Measurements from ENCODE around the gene PRPSAP1. TPM values are rescaled to one million over a fixed set of nuclear protein-coding genes. Genes with fewer than 3 reads are reported as not detected.

PRPSAP1 gene
- total and polyA plus RNA-seq, 8 donors: 25.0 to 49.0 (median 38.4) TPM

DNA sequence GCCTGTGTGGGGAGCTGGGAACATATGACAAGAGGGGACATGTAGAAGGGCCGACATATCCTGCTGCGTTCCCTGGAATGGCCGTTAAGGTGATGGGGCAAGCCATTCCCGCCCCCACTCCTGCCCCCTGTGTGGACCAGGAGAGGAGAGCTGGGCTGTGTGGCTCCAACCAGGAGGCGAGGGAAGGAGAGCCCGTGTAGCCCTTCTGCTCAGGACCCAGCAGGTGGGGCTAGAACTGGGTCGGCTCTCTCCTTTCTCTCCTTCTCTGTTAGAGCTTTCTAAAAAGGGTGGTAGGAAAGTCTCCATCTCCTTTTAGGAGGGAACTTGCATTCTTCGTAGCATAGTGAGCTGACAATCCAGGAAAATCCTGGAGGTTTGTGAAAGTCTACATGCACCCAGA, 43.5 kb upstream of the PRPSAP1 start:
- H3K36me3 ChIP-seq: peaks cover 62 to 99% (median 91%) of the 10 kb centered on the region in 4 donors
- intact Hi-C loops (cut with DNase I; ENCODE audit: low total_unique reads): loop anchor here (5.0 kb wide), 1 partner anchor 95 kb away; no protein-coding TSS in a partner anchor

DNA sequence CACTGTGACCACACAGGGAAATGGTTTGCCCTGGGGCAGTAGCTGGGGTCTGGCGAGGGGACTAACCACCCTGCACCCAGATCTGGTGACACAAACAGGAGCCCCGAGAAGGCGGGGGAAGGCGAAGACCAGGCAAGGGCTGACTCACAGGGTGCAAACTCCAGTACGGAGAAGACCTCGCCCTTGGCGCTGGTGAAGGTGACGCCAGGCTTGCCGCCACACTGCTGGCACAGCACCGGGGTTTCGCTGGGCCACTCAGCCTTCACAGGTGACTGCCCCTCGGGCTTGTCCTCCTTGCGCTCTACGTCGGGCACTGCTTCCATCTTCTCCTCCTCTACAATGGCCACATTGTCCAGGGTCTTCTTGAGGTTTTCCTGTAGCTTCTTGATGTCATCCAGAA, 42.3 kb upstream of the PRPSAP1 start:
- WGBS, 5 donors: 84 to 96% (median 92%) methylated on average over 15 of the region's 15 CpGs
- intact Hi-C loops (cut with DNase I; ENCODE audit: low total_unique reads): loop anchor here (5.0 kb wide), 1 partner anchor 94 kb away; no protein-coding TSS in a partner anchor
- Histone ChIP-seq H3K4me3 (no peak overlapping the region), H3K36me3 (peaks cover 57 to 99% (median 91%) of the 10 kb centered on the region in 4 donors), H3K27ac (no peak overlapping the region), H3K4me1 (peaks cover 0 to 4% (median 3%) of the 10 kb centered on the region in 4 donors), H3K27me3 (no peaks in the 10 kb centered on the region), H3K9me3 (no peaks in the 10 kb centered on the region)
- TF ChIP-seq POLR2A (IDR thresholded peaks at IDR 0.05): no peak
- TF ChIP-seq, protein P1, sequence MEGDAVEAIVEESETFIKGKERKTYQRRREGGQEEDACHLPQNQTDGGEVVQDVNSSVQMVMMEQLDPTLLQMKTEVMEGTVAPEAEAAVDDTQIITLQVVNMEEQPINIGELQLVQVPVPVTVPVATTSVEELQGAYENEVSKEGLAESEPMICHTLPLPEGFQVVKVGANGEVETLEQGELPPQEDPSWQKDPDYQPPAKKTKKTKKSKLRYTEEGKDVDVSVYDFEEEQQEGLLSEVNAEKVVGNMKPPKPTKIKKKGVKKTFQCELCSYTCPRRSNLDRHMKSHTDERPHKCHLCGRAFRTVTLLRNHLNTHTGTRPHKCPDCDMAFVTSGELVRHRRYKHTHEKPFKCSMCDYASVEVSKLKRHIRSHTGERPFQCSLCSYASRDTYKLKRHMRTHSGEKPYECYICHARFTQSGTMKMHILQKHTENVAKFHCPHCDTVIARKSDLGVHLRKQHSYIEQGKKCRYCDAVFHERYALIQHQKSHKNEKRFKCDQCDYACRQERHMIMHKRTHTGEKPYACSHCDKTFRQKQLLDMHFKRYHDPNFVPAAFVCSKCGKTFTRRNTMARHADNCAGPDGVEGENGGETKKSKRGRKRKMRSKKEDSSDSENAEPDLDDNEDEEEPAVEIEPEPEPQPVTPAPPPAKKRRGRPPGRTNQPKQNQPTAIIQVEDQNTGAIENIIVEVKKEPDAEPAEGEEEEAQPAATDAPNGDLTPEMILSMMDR (IDR thresholded peaks at IDR 0.05): no peak
- no peak for TF ChIP-seq POLR2AphosphoS5 (IDR thresholded peaks at IDR 0.05)
- no peak for TF ChIP-seq EP300 (IDR thresholded peaks at IDR 0.05)
- no peak for DNase-seq

More for the DNA sequence above, 43.5 kb upstream of the PRPSAP1 start:
- no peaks in the 10 kb centered on the region for H3K9me3 ChIP-seq
- TF ChIP-seq EP300 (IDR thresholded peaks at IDR 0.05) (no peak), POLR2AphosphoS5 (IDR thresholded peaks at IDR 0.05) (no peak), POLR2A (IDR thresholded peaks at IDR 0.05) (no peak)
- TF ChIP-seq, protein P1 (IDR thresholded peaks at IDR 0.05): no peak
- H3K4me3 ChIP-seq: no peak overlapping the region
- H3K27ac ChIP-seq: no peak overlapping the region
- DNase-seq: no peak
- no peaks in the 10 kb centered on the region for H3K27me3 ChIP-seq
- peaks cover 0 to 4% (median 3%) of the 10 kb centered on the region in 4 donors for H3K4me1 ChIP-seq
- WGBS, 5 donors: 87 to 94% (median 89%) methylated on average over 8 of the region's 8 CpGs

DNA sequence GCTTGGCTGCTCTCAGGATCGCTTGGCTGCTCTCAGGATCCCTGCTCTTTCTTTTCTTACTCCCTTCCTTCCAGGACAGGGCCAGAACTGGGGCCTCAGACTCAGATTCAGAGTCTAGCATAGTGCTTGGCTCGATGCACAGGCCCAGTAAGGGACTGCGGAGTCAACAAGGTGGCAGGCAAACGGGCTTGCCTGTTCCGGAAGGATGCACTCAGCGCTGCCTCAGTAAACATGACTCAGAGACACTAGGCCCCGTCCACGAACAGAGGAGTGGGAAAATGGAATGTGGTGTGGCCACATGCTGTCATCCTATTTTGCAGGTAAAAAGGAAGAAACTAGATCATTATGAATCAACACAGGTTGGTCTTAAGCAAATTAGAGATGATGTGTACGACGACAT, 40.5 kb upstream of the PRPSAP1 start:
- Histone ChIP-seq H3K4me1 (peaks cover 0 to 4% (median 3%) of the 10 kb centered on the region in 4 donors), H3K4me3 (no peak overlapping the region), H3K36me3 (peaks cover 43 to 99% (median 86%) of the 10 kb centered on the region in 4 donors), H3K9me3 (no peaks in the 10 kb centered on the region), H3K27ac (no peak overlapping the region), H3K27me3 (no peaks in the 10 kb centered on the region)
- intact Hi-C loops (cut with DNase I; ENCODE audit: low total_unique reads): no loop called here
- TF ChIP-seq POLR2A (IDR thresholded peaks at IDR 0.05) (no peak), EP300 (IDR thresholded peaks at IDR 0.05) (no peak), POLR2AphosphoS5 (IDR thresholded peaks at IDR 0.05) (no peak)
- TF ChIP-seq, protein P1 (IDR thresholded peaks at IDR 0.05): no peak
- WGBS, 5 donors: 89 to 95% (median 89%) methylated on average over 10 of the region's 10 CpGs
- DNase-seq: no peak

DNA sequence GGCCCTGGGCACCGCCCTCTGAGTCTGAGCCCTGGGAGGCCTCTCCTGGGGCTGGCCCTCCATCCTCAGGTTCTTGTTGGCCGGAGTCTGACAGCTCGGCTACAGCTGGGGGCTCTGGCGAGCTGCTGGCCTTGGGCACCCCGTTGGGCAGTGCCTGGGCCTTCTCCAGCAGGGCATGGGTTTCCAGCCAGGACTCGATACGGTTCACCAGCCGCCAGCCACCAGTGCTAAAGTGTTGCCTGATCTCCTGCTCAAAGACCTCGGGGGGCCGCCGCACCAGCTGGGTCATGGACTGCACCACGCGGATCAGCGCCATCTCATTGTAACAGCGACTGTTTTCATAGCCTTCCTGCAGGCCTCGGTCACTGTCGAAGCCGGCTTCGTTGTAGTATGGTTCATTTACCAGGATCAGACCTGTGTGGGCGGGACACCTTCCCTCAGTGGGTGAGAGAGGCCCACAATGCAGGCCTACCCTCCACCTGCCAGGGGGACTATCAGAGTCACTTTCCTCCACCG, 37.5 kb upstream of the PRPSAP1 start:
- Histone ChIP-seq H3K27me3 (no peaks in the 10 kb centered on the region), H3K4me3 (no peak overlapping the region), H3K27ac (no peak overlapping the region), H3K9me3 (no peaks in the 10 kb centered on the region), H3K4me1 (peaks cover under 1 to 9% (median 5%) of the 10 kb centered on the region in 4 donors), H3K36me3 (peaks cover 33 to 73% (median 60%) of the 10 kb centered on the region in 4 donors)
- no peak for TF ChIP-seq EP300 (IDR thresholded peaks at IDR 0.05)
- no peak for TF ChIP-seq POLR2A (IDR thresholded peaks at IDR 0.05)
- TF ChIP-seq, protein P1 (IDR thresholded peaks at IDR 0.05): no peak
- TF ChIP-seq POLR2AphosphoS5 (IDR thresholded peaks at IDR 0.05): no peak
- WGBS, 5 donors: 93 to 97% (median 96%) methylated on average over 11 to 21 of the region's 21 CpGs
- intact Hi-C loops (cut with DNase I; ENCODE audit: low total_unique reads): no loop called here
- DNase-seq: no peak
